Activated CD8-positive, alpha-beta memory T cell treated with anti-CD3 and anti-CD28 coated beads, Interleukin-2, amount 10 ng/mL, durations not matched to agents 7 days and 5 days (primary cell): ENCODE measurements around the gene ZSWIM6. TPM values are rescaled to one million over a fixed set of nuclear protein-coding genes. Genes with fewer than 3 reads are reported as not detected.

Experiments
- ATAC-seq: fragments of 150-1000 bp; cut with Tn5 transposase; one replicate; pipeline ENCODE4 v1.10.0; 2021; ENCODE audit warnings: moderate library complexity
- CTCF ChIA-PET: fragments of 350-600 bp; sonication (Branson Sonifier 250); formaldehyde crosslinking; loops from one replicate; lab custom pipeline; 2021; ENCODE audit warnings: antibody characterized with exemption; lab: Charles Lee
- DNase-seq: peaks from one replicate; pipeline ENCODE4 v3.0.0-alpha.2; 2020
- H3K27ac Mint-ChIP-seq: one replicate; pipeline ENCODE4 v1.8.0; 2021; ENCODE audit warnings: mild to moderate bottlenecking, mixed read lengths
- H3K27me3 Mint-ChIP-seq: one replicate; pipeline ENCODE4 v1.8.0; 2021; ENCODE audit warnings: mixed read lengths
- H3K36me3 Mint-ChIP-seq: one replicate; pipeline ENCODE4 v1.8.0; 2021; ENCODE audit warnings: mild to moderate bottlenecking, mixed read lengths
- H3K4me1 Mint-ChIP-seq: one replicate; pipeline ENCODE4 v1.8.0; 2021; ENCODE audit warnings: mixed read lengths
- H3K4me3 Mint-ChIP-seq: one replicate; pipeline ENCODE4 v1.8.0; 2021; ENCODE audit warnings: mild to moderate bottlenecking, moderate library complexity, mixed read lengths
- H3K9me3 Mint-ChIP-seq: one replicate; pipeline ENCODE4 v1.8.0; 2022; ENCODE audit warnings: low read depth, mixed read lengths
- total RNA-seq, 2 experiments: library from RNA; stranded (reverse); gene quantifications; one replicate each; pipeline ENCODE4 v1.2.3, GENCODE V29; 2021

The ZSWIM6 gene
- total RNA-seq, 2 experiments from 2014 or later: 5.9 to 7.6 TPM

- peaks cover 14% of the 10 kb centered on the region for H3K4me1 Mint-ChIP-seq
- ATAC-seq: no peak
- no peak overlapping the region for H3K27ac Mint-ChIP-seq
- no peak overlapping the region for H3K4me3 Mint-ChIP-seq
- no peak for DNase-seq
- CTCF ChIA-PET: no interaction called here
- H3K27me3 Mint-ChIP-seq: peaks cover 33% of the 10 kb centered on the region
- H3K36me3 Mint-ChIP-seq: peaks cover 1% of the 10 kb centered on the region
- no peaks in the 10 kb centered on the region for H3K9me3 Mint-ChIP-seq
Measured at GRCh38 chr5:61311836-61312808, 19.9 kb upstream of the ZSWIM6 start.

GRCh38 chr5:61313960-61314681, 17.9 kb upstream of the ZSWIM6 start:
- peaks cover 11% of the 10 kb centered on the region for H3K4me1 Mint-ChIP-seq
- no peak overlapping the region for H3K27ac Mint-ChIP-seq
- ATAC-seq (no peak), DNase-seq (no peak)
- CTCF ChIA-PET: no interaction called here
- H3K27me3 Mint-ChIP-seq: peaks cover 42% of the 10 kb centered on the region
- peaks cover 1% of the 10 kb centered on the region for H3K36me3 Mint-ChIP-seq
- no peak overlapping the region for H3K4me3 Mint-ChIP-seq
- no peaks in the 10 kb centered on the region for H3K9me3 Mint-ChIP-seq

GRCh38 chr5:61318376-61318775, 13.7 kb upstream of the ZSWIM6 start:
- no peak for ATAC-seq
- Mint-ChIP-seq H3K4me1 (peaks cover 26% of the 10 kb centered on the region), H3K36me3 (no peaks in the 10 kb centered on the region), H3K27ac (no peak overlapping the region), H3K9me3 (no peaks in the 10 kb centered on the region), H3K4me3 (no peak overlapping the region), H3K27me3 (peaks cover 69% of the 10 kb centered on the region)
- no peak for DNase-seq
- CTCF ChIA-PET: no interaction called here

GRCh38 chr5:61319388-61320146, 12.5 kb upstream of the ZSWIM6 start:
- ATAC-seq (peak; percentile 83), DNase-seq (peak; percentile 77)
- H3K9me3 Mint-ChIP-seq: no peaks in the 10 kb centered on the region
- H3K36me3 Mint-ChIP-seq: no peaks in the 10 kb centered on the region
- no peak overlapping the region for H3K27ac Mint-ChIP-seq
- H3K4me3 Mint-ChIP-seq: no peak overlapping the region
- CTCF ChIA-PET: no interaction called here
- H3K4me1 Mint-ChIP-seq: peaks cover 23% of the 10 kb centered on the region
- peaks cover 69% of the 10 kb centered on the region for H3K27me3 Mint-ChIP-seq

- DNase-seq (no peak), ATAC-seq (no peak)
- CTCF ChIA-PET: interaction anchor here (1.2 kb wide), 1 partner anchor 36 kb away, joined by 4 read pairs; no protein-coding TSS in a partner anchor
- no peak overlapping the region for H3K4me3 Mint-ChIP-seq
- H3K27me3 Mint-ChIP-seq: peaks cover 63% of the 10 kb centered on the region
- peaks cover 23% of the 10 kb centered on the region for H3K4me1 Mint-ChIP-seq
- no peak overlapping the region for H3K27ac Mint-ChIP-seq
- H3K9me3 Mint-ChIP-seq: no peaks in the 10 kb centered on the region
- H3K36me3 Mint-ChIP-seq: no peaks in the 10 kb centered on the region
Measured at GRCh38 chr5:61320860-61321259, 11.2 kb upstream of the ZSWIM6 start.

GRCh38 chr5:61321669-61322068, 10.4 kb upstream of the ZSWIM6 start:
- CTCF ChIA-PET: interaction anchor here (1.2 kb wide), 1 partner anchor 37 kb away, joined by 4 read pairs; no protein-coding TSS in a partner anchor

GRCh38 chr5:61322738-61323725, 9.0 kb upstream of the ZSWIM6 start:
- Mint-ChIP-seq H3K4me3 (no peak overlapping the region), H3K9me3 (no peaks in the 10 kb centered on the region), H3K4me1 (peaks cover 36% of the 10 kb centered on the region), H3K27me3 (peaks cover 65% of the 10 kb centered on the region), H3K36me3 (no peaks in the 10 kb centered on the region), H3K27ac (no peak overlapping the region)
- ATAC-seq (no peak), DNase-seq (no peak)
- CTCF ChIA-PET: no interaction called here

More at GRCh38 chr5:61321669-61322068, 10.4 kb upstream of the ZSWIM6 start:
- DNase-seq: no peak
- Mint-ChIP-seq H3K27ac (no peak overlapping the region), H3K4me3 (no peak overlapping the region), H3K9me3 (no peaks in the 10 kb centered on the region), H3K36me3 (no peaks in the 10 kb centered on the region), H3K4me1 (peaks cover 24% of the 10 kb centered on the region), H3K27me3 (peaks cover 63% of the 10 kb centered on the region)
- no peak for ATAC-seq

- ATAC-seq (peak; percentile 16), DNase-seq (peak; percentile 82)
- H3K4me1 Mint-ChIP-seq: peaks cover 43% of the 10 kb centered on the region
- H3K27ac Mint-ChIP-seq: peak overlapping the region; percentile 54
- H3K27me3 Mint-ChIP-seq: peaks cover 50% of the 10 kb centered on the region
- CTCF ChIA-PET: no interaction called here
- H3K4me3 Mint-ChIP-seq: peak overlapping the region; percentile 6
- no peaks in the 10 kb centered on the region for H3K9me3 Mint-ChIP-seq
- no peaks in the 10 kb centered on the region for H3K36me3 Mint-ChIP-seq
Measured at GRCh38 chr5:61327760-61328753, 4.0 kb upstream of the ZSWIM6 start.

GRCh38 chr5:61328791-61329549, 3.1 kb upstream of the ZSWIM6 start:
- Mint-ChIP-seq H3K4me1 (peaks cover 39% of the 10 kb centered on the region), H3K9me3 (no peaks in the 10 kb centered on the region), H3K27ac (no peak overlapping the region), H3K27me3 (peaks cover 44% of the 10 kb centered on the region), H3K36me3 (peaks cover 2% of the 10 kb centered on the region), H3K4me3 (peak overlapping the region; percentile 6)
- CTCF ChIA-PET: no interaction called here
- ATAC-seq (no peak), DNase-seq (no peak)

GRCh38 chr5:61329550-61330128, 2.4 kb upstream of the ZSWIM6 start:
- peaks cover 6% of the 10 kb centered on the region for H3K36me3 Mint-ChIP-seq
- CTCF ChIA-PET: interaction anchor here (2.0 kb wide), 1 partner anchor 44 kb away, joined by 4 read pairs; no protein-coding TSS in a partner anchor
- ATAC-seq: no peak
- H3K9me3 Mint-ChIP-seq: no peaks in the 10 kb centered on the region
- H3K4me3 Mint-ChIP-seq: peak overlapping the region; percentile 77
- no peak overlapping the region for H3K27ac Mint-ChIP-seq
- peaks cover 44% of the 10 kb centered on the region for H3K4me1 Mint-ChIP-seq
- DNase-seq: peak; percentile 49
- peaks cover 50% of the 10 kb centered on the region for H3K27me3 Mint-ChIP-seq
